GM18907 (cell line): ENCODE results near the gene SRGAP3.
A peak's percentile ranks its signal among the peaks of the same experiment; 100 is the strongest.

ENCODE experiments used
- ATAC-seq: cut with Tn5 transposase; IDR thresholded peaks from one replicate; pipeline ENCODE4 v1.9.1; 2021; ENCODE audit warnings: mild to moderate bottlenecking, moderate library complexity; ENCODE audit not compliant: unreplicated experiment

Gene SRGAP3

DNA sequence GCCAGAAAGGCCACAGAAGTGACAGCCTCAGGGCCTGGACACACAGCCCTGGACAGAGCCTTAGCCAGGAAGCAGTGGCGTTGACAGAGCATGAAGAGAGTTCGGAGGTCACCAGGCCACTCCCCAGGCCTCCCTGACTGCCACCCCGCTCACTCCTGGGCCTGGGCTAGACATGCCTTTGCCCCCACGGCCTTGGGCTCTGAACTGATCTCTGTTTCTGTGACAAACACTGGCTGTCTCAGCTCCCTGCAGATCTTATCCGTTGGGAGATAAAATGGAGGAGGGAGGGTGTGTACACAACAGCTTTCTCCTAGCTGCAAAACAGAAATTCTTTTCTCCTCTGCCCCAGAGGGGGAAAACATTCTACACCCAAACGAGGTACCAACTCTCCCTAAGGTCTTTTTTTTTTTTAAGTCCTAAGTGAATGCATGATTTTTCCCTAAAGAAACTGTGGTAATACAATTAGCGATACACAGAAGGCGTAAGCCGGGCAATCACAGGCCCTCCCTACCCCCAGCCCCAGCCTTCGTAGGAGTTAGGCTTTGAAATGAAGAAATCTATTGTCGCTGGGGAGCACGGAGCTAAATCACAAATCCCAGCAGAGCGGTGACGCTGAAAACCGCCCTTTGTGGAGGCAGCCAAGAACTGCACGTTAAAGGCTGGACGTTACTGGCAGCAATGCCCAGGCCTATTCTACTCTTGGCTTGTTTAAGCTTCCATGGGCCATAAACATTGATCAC lies 45.0 kb downstream of the SRGAP3 start:
- ATAC-seq: no peak

DNA sequence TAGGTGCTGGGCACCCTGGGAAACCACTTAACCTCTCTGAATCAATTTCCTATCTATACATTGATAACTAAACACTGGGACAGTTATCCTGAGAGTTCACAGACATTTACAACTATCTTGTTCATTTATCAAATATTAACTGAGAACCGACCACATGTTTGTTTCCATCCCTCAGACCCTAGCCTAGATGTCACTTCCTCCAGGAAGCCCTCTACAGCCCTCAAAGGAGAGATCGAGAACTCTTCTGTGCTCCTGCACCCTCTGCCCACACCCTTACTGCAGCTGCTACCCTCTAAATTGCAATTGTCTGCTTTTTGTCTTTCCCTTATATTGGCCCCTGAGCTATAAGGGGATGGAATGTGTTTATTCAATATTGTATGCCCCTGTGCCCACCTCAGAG lies 46.1 kb downstream of the SRGAP3 start:
- peak; percentile 53 for ATAC-seq

DNA sequence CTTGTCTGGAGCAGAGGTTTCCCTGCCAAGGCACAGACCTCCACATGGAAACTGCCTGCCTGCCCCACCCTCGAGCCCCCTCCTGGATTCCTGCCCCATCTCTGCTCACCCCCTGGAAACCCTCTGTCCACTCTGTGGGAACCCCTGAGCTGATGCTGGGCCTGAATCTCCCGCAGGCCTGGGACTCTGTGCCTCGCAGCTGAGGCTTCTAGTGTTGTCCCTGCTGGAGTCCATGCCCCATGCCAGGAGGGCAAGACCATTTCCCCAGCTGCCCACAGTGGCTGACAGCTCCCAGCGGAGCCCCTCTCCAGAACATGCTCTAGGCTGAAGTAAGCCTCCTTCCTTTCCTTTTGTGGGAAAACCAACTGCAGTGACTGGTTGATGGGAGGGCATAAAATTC lies 46.9 kb downstream of the SRGAP3 start:
- ATAC-seq: no peak

DNA sequence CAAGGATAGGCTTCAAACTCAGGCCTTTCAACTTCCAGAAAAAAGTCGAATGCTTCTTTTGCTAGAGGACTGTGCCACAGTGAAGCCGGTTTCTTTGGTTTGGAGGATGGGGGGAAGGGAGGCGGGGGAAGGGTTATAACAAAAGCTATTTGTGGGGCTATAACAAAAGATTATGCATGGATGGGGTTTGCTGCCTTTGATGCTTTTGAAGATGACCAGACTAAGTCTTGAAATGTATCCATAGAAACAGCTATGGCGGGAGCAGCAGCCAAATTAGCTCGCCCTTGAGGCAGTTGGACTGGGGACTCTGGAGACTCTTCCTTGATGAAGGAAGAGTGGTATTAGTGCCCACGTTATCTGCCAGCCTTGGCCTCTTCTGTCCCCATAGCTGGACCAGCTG lies 47.5 kb downstream of the SRGAP3 start:
- ATAC-seq: no peak

DNA sequence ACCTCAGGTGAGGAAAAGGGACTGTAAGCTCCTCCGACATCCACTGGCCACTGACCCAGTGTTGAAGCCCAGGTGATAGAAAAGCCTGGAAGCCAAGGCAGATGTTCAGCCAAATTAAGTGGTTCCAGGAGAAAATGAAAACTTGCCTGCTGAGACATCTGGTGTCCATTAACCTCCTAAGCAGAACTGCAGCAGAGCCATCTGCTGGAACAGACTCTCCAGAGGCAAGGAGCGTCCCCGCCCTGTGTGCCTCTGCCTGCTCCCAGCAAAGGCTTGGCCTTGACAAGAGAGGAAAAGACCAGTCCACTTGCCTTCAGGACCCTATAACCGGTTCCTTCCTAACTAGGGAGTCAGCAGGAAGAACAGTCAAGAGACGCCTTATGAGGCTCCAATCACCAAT lies 48.2 kb downstream of the SRGAP3 start:
- no peak for ATAC-seq

DNA sequence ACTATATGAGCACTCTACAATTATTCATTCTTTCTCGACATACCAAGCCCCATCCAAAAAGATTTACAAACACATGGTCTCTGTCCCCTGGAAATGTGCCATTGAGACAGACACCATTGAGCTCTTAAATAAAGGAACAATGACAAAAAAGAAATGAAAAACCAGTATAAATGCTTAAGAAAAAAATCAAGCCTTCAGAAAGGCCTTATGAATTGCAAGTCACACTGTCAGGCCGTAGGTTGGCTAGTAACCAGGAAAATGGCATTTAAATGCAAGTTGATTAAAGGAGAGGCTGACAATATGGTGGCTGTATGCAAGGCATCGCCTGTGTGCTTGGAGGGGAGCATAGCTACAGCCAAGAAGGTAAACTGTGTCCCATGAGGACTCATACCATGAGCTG lies 49.7 kb downstream of the SRGAP3 start:
- ATAC-seq: no peak

DNA sequence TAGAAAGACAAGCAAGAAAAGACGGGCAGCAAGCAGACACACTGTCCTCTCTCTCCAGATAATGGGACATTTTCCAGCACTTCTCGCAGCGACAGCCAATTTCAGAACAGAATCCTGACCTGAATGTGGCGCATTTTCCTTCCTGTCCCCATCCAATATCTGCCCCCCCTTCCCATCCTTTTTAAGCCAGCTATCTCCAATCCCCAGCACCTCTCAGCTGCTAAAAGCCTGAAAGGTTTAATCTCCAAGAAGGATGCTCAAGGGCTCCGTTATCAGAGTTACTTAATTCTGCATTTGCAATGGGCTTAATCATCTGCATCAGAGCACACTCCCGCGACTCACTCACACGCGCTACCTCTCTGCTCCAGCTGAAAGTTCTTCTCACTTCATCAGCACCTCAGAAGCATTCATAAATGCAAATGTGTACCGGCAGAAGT lies 50.5 kb downstream of the SRGAP3 start:
- ATAC-seq: no peak

DNA sequence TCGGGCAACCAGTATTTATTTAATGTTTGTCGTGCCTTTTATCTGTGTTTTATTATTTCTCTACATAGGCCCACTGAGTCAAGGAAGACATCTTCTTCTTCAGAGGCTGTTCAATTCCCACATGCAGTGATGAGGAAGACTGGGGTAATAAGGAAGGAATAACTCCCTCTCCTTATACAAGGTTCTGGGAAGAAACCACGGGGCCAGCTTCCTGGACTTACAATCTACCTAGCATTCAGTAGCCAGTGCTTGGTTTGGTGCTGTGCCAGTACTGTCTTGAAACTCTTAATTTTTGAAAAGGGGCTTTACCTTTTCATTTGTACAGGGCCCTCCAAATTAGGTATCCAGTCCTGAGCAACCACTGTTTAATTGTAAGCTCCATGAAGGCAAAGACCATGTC lies 51.2 kb downstream of the SRGAP3 start:
- ATAC-seq: no peak

DNA sequence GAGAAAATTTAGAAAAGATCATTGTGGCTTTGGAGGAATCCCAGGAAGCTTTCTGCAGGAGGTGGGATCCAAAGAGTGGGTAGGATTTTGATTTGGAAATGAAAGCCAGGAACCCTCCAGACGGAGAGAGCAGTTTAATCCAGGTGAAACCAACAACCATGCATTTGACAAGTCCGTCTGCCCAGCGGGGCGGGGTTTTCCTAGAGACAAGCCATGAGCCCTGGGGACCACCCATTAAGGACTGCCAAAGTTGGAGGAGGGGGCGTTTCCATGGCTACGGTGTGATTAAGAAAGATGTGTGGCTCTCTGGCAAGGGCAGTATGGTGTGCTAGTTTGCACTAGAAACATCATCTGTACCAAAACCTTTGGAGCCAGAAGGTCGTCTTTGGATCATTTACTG lies 53.4 kb downstream of the SRGAP3 start:
- ATAC-seq: no peak

DNA sequence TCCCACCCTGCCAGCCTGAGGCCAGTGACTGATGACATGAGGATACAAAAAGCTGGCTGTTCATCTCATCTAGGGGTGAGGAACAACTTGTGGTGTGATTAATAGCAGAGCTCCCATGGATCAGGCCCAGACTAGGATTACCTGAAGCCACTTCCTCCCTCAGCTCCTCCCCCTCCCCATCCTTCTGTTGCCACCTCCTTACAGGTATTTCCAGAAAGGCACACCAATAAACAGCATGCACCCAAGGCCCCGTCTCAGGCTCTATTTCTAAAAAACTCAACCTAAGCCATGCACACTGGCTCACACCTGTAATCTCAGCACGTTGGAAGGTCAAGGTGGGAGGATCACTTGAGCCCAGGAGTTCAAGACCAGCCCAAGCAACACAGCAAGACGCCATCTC lies 54.1 kb downstream of the SRGAP3 start:
- ATAC-seq: no peak

DNA sequence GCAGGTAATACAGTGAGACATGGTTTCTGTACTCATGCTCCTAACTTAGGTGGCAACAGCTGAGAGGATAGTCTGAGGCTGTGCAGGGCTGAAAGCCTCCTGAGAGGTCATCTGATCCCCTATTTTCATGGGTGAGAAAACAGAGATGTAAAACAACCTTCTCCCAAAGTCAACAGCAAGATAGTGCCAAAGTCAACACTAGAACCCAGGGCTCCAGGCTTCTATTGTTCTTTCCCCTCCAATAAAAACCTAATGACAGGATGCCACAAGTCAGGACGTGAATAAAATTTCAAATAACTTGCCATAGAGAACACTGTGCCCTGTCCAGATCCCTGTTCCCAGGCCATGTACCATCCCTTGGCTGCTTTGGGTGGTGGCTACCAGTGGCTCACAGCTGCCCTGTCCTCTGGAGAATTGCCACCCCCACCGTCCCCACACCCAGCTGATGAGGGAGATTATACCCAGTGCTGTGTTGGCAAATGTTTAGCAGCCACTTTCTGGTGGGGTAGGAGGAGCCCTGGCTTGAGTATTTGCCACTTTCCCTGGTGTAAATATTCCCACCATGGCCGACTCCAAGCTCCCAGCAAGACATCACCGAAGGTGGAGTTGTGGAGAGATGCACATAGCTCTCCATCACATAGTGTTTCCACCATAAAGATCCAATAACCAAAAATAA lies 54.8 kb downstream of the SRGAP3 start:
- no peak for ATAC-seq

DNA sequence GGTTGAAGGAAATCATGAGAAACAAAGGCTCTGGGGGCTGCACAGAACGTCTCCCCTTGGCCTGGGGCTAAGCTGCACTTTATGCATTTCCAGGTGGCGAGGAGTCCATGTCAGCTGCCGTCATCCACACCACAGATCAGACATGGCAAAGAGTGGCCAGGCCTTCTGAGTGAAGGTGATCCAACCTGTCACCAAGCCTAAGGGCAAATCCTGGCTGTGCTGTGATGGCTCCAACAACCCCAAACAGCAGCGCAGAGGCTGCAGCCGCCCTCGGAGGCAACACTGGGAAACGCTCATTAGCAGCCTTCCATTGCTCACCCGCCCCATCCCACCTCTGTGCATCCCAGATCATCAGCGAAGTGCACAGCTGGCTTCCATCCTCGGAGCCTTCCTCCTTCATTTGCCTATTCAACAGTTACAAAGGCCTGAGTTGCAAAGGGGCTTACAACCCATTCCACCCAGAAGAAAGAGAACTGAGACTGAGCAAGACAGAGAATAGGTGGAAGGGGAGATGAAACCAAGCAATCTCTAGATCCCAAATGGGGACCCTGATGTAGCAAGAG lies 55.7 kb downstream of the SRGAP3 start:
- no peak for ATAC-seq

DNA sequence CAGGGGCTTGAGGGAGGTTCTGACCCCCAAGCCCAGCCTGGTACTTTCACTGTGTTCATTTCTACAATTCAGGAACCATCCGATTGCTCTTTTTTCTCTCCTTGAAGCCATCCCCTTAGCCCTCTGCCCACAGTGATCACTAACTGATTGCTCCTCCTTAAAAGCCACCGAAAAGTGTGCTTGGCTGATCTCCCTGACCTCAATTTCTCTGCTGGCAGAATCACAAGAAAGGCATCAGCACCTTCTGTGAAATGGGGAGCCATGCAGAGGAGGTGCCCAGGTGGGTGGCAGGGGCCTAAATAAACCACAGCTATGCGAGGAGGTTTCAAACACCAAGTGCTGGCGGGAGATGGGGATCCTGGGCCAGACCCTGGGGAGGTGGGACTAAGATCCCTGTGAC lies 56.2 kb downstream of the SRGAP3 start:
- no peak for ATAC-seq

DNA sequence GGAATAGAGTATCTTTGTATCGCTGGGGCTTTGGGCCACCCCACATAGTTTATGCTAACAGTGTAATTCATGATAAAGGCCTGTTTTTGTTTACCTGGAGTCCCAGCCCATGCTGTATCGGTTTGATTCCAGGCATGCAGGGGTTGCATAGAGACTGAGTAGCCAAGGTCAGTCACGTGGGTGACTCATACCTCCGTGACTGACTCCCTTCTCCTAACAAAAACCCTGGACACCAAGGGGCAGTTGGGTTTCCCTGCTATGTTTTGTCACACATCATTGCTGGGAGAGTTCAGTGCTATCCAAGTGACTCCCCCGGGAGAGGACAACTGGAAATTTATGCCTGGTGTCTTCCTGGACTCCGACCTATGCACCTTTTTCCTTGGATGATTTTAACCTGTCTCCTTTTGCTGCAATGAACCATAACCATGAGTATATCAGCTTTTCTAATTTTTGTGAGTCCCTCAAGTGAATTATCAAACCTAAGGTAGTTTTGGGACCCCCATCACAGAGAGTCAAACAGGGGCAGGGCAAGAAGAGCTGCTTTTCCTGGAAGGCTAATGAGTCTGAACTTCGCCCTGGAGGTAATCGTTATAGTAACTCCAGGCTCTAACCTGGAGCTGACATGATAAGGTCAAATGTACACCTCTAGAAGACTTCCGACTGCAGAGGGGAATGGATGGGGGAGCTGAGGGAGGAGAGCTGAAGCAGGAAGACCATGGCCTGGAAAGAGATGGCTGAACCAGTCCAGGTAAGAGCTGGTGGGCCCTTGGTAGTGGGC lies 57.0 kb downstream of the SRGAP3 start:
- ATAC-seq: no peak

DNA sequence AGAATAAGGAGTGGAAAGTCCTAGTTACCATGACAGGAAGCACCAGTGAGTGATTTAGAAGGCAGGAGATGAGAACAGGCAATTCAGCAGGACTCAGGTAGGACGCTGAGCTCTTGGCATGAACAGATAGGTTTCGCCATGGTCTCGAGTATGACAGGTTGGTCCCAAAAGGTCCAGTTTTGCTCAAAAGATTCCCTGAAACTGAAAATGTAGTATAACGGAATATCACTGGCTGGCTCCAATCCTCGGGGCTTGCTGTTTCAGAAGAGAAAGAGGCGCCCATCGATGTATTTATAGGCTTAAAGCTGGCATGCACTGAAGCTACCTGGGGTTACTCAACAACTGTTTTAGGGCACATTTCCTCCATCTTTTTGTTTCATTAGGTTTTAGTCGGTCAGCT lies 59.2 kb downstream of the SRGAP3 start:
- no peak for ATAC-seq

DNA sequence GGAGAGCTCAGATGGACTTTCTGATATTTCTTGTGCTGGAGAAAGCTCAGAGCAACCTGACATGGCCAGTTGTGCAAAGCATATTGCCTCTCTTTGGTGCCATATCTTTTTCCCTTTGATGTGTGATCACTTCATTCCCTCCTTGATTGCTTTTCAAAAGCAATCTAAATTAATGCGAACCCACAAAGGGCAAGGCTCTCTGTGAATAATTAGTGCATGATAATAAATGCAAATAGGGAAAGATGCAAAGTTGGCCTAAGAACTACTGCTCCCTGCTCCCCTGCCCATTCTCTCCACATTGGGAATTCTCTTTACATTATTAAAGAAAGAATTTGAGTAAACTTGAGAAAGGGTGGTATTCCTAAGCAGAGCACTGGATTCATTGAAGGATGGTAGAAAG lies 60.9 kb downstream of the SRGAP3 start:
- no peak for ATAC-seq

DNA sequence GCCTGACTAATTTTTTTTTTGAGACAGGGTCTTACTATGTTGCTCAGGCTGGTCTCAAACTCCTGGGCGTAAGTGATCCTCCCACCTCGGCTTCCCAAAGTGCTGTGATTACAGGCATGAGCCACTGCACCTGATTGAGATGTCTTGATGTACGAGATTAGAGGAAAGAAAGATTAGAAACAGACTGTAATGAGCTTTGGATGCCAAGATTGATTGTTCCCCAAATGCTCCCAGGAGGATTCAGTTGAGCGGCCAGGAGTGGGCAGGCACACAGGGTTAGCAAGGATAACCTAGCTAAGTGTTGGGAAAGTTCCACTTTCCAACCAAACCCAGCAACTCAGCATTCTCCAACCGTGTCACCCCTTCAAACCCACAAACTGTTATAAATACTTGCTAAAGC lies 63.7 kb downstream of the SRGAP3 start:
- ATAC-seq: no peak

DNA sequence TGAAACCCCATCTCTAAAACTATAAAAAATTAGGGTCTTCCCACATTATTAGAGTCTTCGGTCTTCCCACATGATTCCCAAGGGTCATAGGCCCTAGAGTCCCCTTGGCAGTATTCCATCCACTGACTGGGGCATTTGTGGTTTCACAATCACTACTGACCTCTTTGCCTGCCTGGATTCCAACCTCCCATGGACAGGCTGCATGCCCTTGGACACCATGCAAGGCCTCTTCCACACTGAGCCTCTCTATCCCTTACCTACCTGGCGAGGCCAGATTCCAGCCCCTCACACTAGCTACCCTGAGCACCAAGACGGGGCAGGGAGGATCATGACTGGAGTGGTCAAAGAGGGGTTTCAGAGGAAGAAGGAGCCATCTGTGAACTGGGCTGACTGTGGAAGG lies 64.4 kb downstream of the SRGAP3 start:
- no peak for ATAC-seq

DNA sequence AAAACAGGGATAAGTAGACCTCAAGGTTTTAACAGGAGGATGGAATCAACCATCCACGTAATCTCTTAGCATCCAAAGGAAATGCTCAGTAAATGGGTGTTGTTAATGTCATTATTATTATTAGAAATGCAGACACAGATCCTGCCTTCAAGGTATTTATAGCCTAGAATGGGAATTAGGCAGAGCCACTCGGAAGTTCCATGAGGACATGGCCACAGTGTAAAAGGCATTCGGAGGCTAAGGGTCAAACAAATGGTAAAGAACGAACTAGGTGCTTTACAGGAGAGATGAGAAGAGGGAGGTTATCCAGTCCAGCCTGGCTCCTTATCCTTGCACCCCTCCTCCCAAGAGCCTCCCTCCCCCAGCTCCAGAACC lies 65.0 kb downstream of the SRGAP3 start:
- ATAC-seq: no peak

DNA sequence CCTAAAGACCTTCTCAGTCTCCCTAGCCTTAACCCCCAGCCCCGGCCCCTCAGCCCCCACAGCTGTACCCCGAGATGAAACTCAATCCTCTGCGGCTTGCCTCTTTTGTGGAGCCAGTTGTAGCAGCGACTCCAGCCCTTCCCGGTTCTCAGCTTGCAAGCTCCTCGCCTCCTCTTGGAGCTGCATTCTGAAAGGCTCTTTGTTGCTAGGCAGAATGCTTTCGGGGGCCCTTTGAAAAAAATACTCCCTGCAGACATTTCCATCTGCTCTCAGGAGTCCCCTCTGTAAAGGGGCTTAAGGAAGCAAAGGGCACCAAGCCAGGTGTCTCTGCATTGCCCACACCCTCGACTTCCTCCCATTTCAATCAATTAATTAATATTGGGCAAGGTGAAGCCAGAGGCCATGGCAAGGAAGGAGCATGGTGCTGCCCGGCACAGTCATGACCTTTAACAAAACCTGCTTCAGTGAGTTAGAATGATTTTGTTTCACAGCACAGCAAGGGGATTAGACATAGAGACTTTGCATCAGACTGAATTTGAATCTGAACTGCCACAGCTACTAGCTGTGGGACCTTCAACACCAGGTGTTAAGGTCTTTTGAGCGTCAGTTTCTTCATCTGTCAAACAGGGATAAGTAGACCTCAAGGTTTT lies 65.5 kb downstream of the SRGAP3 start:
- ATAC-seq: no peak

DNA sequence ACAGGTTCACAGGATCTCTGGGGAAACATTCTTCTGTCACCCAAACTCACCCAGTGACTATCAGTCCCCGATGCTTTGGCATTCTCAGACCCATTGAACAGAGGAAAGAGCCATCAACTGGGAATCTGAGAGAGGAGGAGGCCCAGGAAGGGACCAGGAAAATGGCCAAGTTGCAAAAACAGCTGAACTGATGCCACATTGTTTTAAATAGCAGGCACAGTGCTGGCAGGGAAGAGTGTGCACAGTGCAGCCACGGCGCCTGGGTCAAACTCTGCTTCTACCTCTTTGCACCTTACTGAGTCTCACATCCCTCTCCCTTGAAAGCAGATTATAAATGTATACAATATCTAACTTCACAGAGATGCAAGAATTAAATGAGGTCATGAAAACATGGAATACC lies 66.4 kb downstream of the SRGAP3 start:
- no peak for ATAC-seq
